HUES48 (cell line): Measurements from ENCODE around the gene MEF2C.

Source experiments
- H3K27ac ChIP-seq: one replicate; pipeline ENCODE4 v1.7.0; 2013; ENCODE audit warnings: low read depth, low read length, inconsistent platforms
- H3K27me3 ChIP-seq: 2 replicates; pipeline ENCODE4 v1.6.1; 2013; ENCODE audit warnings: mild to moderate bottlenecking, low read length; ENCODE audit not compliant: control insufficient read depth, insufficient read depth
- H3K36me3 ChIP-seq: 2 replicates; pipeline ENCODE4 v1.6.1; 2013; ENCODE audit warnings: low read length; ENCODE audit not compliant: control insufficient read depth, insufficient read depth
- H3K4me1 ChIP-seq: 2 replicates; pipeline ENCODE4 v1.6.1; 2013; ENCODE audit warnings: mild to moderate bottlenecking, low read length; ENCODE audit not compliant: control insufficient read depth, insufficient read depth
- H3K4me3 ChIP-seq: 2 replicates; pipeline ENCODE4 v1.5.1; 2013; ENCODE audit warnings: mild to moderate bottlenecking, low read depth, low read length
- H3K9ac ChIP-seq: 2 replicates; pipeline ENCODE4 v1.6.1; 2013; ENCODE audit warnings: mild to moderate bottlenecking, low read depth, low read length, moderate library complexity
- H3K9me3 ChIP-seq: 2 replicates; pipeline ENCODE4 v1.6.1; 2013; ENCODE audit warnings: low read length; ENCODE audit not compliant: control insufficient read depth, insufficient read depth

Gene MEF2C

DNA sequence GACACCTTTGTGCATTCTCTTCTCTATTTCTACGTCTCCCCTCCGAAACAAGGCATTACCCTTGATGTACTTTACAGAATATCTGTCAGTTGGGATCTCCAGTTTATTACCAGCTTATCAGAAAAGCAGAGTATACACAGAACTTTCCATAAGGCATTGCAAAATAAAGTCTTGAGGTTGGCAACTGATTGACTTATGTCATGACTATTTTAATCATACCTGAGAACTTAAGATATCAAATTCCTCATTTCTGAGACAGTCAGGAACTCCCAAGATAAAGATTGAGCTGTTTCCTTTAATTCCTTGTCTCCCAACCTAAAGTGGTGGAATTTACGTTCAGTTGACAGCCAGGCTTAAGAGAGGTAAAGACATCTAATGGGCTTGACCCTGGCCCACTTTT lies 110.9 kb downstream of the MEF2C start:
- no peaks in the 10 kb centered on the region for H3K9me3 ChIP-seq
- no peak overlapping the region for H3K4me3 ChIP-seq
- H3K4me1 ChIP-seq, result no peaks in the 10 kb centered on the region
- H3K27me3 ChIP-seq, result no peaks in the 10 kb centered on the region
- no peak overlapping the region for H3K9ac ChIP-seq
- no peak overlapping the region for H3K27ac ChIP-seq
- no peaks in the 10 kb centered on the region for H3K36me3 ChIP-seq

DNA sequence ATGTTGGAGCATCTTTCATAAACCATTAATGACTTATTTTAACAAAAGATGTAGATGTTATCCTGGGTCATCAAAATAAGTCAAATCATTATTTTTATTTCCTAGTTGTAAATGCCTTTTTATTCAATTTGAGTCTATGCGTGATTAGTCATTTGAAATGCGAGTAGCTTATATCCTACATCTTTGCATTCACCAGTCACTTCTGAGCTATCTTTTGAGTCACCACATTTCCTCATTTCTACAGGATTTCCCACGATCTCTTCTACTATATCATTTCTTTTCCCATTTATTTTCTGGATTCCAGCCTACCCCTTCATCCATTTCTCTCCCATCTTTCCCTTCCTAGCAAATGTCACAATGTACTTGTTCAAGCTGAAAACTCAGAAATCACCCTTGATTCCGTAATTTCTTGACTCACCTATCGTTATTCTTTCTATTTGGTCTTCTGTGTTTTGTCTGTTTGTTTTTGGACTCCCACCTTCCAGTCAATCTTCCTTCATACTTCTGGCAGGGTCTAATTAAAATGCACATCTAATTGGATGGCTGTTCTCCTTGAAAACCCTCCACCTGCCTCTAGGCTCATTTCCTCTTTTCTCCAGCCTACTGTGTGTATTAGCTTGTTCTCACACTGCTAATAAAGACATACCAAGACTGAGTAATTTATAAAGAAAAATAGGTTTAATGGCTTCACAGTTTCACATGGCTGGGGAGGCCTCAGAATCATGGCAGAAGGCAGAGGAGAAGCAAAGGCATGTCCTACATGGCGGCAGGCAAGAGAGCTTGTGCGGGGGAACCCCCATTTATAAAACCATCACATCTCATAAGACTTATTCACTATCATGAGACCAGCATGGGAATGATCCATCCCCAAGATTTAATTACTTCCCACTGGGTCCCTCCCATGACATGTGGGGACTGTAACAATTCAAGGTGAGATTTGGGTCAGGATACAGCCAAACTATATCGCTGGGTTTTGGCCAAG lies 112.4 kb downstream of the MEF2C start:
- H3K27me3 ChIP-seq, result no peaks in the 10 kb centered on the region
- no peaks in the 10 kb centered on the region for H3K4me1 ChIP-seq
- no peaks in the 10 kb centered on the region for H3K9me3 ChIP-seq
- H3K9ac ChIP-seq, result no peak overlapping the region
- H3K36me3 ChIP-seq, result no peaks in the 10 kb centered on the region
- H3K4me3 ChIP-seq, result no peak overlapping the region
- no peak overlapping the region for H3K27ac ChIP-seq

DNA sequence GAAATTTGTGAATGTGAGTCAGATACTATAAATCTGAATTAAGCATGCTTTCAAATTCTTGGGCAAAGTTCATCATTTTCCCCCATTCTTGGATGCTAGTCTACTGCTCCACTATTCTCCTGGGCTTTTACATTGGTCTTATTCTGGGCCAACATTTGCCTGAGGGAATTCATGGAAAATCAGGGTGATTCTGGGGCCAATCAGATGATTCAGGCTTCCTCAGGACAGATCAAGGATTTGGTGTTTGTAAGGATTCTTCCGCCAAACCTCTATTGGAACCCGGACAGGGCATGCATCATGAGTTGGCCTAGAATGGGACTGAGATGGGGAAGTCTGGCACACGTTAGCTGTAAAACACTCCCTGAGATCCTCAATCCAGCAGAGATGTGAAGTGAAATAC lies 113.8 kb downstream of the MEF2C start:
- no peaks in the 10 kb centered on the region for H3K4me1 ChIP-seq
- H3K36me3 ChIP-seq, result no peaks in the 10 kb centered on the region
- H3K4me3 ChIP-seq, result no peak overlapping the region
- no peaks in the 10 kb centered on the region for H3K27me3 ChIP-seq
- no peaks in the 10 kb centered on the region for H3K9me3 ChIP-seq
- H3K27ac ChIP-seq, result no peak overlapping the region
- no peak overlapping the region for H3K9ac ChIP-seq

DNA sequence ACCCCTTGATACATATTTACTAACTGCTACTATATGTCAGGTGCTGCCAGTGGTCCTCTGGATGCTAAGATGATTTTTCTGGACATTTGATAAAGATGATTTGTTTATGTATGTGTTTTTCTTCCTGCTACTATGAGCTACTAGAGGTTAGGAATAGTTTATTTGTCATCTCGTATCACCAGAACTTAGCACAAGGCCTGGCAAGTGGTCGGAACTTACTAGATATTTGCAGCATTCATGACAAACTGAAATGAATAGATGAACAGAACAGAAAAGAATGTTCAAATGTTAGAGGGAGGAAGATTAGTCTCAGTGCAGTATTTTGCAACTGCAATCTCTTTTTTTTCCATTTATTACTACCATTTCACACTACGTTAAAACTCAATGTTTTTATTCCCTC lies 114.6 kb downstream of the MEF2C start:
- Histone ChIP-seq H3K27me3 (no peaks in the 10 kb centered on the region), H3K27ac (no peak overlapping the region), H3K4me3 (no peak overlapping the region), H3K9ac (no peak overlapping the region), H3K9me3 (no peaks in the 10 kb centered on the region), H3K36me3 (no peaks in the 10 kb centered on the region), H3K4me1 (no peaks in the 10 kb centered on the region)

DNA sequence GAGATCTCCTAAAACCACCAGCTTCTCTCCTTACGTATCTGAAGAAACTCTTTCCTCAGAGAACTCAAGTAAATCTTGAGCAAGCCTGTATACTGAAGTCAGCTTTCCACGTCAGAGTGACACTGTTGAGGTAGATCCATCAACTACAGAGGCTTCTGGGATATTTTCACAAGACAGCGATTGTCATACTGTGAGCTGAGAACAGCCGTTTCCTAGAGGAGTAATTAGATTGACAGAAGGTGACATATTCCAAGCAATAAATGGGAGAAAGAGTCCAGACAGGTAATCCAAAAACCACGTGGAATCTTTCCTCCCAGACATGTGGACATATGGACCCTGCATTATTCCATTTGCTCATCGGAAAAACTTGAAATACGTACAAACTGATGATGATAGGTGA lies 117.2 kb downstream of the MEF2C start:
- H3K27ac ChIP-seq, result no peak overlapping the region
- H3K4me3 ChIP-seq, result no peak overlapping the region
- no peak overlapping the region for H3K9ac ChIP-seq
- no peaks in the 10 kb centered on the region for H3K36me3 ChIP-seq
- no peaks in the 10 kb centered on the region for H3K9me3 ChIP-seq
- H3K27me3 ChIP-seq, result no peaks in the 10 kb centered on the region
- no peaks in the 10 kb centered on the region for H3K4me1 ChIP-seq

DNA sequence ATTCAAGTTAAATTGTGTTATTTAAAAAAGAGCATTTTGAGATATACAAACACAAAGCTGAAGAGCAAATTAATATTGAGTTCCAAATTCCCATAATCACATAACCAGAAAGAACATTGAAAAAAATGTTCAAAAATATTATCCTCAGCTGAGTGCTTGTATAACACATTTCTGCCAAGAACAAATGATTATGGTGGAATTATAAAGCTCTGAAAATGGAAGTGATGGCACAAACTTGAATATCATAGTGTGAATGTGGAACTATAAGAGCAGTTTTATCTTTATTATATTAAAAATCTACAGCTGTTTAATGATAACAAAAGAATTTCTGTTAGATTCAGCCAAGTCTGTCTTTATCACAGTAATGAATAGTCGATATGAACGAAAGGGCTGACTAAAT lies 117.8 kb downstream of the MEF2C start:
- Histone ChIP-seq H3K9me3 (no peaks in the 10 kb centered on the region), H3K9ac (no peak overlapping the region), H3K27me3 (no peaks in the 10 kb centered on the region), H3K27ac (no peak overlapping the region), H3K36me3 (no peaks in the 10 kb centered on the region), H3K4me1 (no peaks in the 10 kb centered on the region), H3K4me3 (no peak overlapping the region)

DNA sequence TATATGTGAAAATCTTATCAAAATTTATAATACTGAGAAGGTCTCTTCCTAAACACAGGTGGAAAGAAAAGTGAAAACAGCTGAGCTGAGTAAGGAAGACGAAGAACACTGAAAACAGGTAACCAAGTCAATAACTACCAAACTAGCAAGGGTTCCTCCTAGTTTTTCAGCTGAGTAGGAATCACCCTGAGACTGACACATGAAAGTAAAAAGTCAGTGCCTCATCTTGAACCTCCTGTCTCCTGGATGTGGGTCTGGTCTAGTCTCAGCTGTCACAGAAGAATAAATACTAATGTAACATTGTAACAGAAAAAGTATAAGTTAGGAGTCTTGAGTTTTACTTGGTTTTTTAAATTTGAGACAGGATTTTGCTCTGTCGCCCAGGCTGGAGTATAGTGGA lies 121.0 kb downstream of the MEF2C start:
- H3K27me3 ChIP-seq, result no peaks in the 10 kb centered on the region
- no peak overlapping the region for H3K4me3 ChIP-seq
- H3K36me3 ChIP-seq, result no peaks in the 10 kb centered on the region
- no peak overlapping the region for H3K9ac ChIP-seq
- peaks cover 4% of the 10 kb centered on the region; the same call in 1 of the 2 replicates for H3K4me1 ChIP-seq
- no peak overlapping the region for H3K27ac ChIP-seq
- no peaks in the 10 kb centered on the region for H3K9me3 ChIP-seq

DNA sequence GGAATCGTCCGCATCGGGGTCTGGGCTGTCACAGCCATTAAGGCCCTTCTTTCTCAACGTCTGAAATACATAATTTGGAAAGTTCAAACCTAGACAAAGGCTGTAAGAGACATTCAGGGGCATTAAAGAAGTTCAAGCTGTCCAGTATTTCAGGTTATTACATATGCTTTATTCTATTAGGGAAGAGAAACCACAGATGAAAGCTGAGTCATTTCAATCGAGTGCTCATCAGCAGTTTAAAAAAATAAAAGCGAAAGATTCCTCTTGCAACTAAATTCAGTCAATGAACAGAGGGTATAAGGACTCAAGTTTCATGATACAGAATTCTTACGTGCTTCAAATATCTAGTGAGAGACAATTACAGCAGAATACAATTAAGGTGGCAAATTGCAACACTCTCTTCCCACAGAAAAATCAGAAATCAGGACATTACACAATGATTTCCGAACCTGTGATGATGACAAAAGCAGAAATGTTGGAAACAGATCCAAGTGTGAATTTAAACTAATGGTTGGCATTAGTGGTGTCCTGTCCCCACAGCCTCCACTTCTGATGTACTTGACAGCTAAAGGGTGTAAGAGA lies 121.6 kb downstream of the MEF2C start:
- H3K4me3 ChIP-seq, result no peak overlapping the region

DNA sequence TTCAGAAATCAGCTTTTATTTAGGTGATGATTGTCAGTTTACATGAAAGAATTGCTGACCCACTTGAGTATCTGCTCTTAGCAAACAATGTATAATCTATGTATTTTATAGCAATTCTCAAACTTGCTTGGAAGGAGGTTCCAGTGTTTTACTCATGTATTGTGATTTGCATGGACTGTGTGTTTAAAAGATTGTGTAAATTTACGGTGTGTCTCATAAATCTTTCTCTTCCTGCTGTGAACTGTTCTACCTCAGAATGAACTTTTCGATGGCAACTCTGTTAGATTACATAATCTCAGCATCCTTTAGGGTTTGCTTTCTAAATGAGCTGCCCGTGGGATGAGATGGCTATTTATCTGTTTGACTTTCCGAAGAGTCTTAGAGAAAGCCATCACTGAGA lies 122.5 kb downstream of the MEF2C start:
- no peak overlapping the region for H3K4me3 ChIP-seq
- no peaks in the 10 kb centered on the region for H3K9me3 ChIP-seq
- no peaks in the 10 kb centered on the region for H3K36me3 ChIP-seq
- H3K27me3 ChIP-seq, result no peaks in the 10 kb centered on the region
- no peak overlapping the region for H3K9ac ChIP-seq
- peaks cover 4% of the 10 kb centered on the region; the same call in 1 of the 2 replicates for H3K4me1 ChIP-seq
- H3K27ac ChIP-seq, result no peak overlapping the region

More for the DNA sequence above, 121.6 kb downstream of the MEF2C start:
- no peaks in the 10 kb centered on the region for H3K27me3 ChIP-seq
- no peak overlapping the region for H3K9ac ChIP-seq
- H3K36me3 ChIP-seq, result no peaks in the 10 kb centered on the region
- H3K27ac ChIP-seq, result no peak overlapping the region
- H3K9me3 ChIP-seq, result no peaks in the 10 kb centered on the region
- H3K4me1 ChIP-seq, result peaks cover 4% of the 10 kb centered on the region; the same call in 1 of the 2 replicates

DNA sequence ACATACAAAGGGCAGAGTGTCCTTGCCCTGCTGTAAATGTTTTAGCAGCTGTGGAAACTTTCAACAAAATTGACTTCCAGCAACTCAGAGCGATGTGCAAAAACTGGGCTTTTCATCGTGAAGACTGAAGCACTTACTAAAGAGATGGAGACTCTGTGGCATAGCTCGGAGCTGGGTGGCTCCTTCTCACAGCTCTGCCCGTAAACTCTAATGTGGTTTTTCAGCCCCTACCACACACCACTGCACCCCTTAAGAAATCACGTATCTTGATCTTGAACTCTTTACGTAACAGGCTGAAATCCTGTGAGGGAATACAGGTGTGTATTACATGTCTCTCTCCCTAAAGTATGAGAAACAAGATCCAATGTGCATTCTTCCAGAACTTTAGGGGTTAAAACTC lies 124.4 kb downstream of the MEF2C start:
- no peak overlapping the region for H3K27ac ChIP-seq
- H3K9ac ChIP-seq, result no peak overlapping the region
- no peaks in the 10 kb centered on the region for H3K9me3 ChIP-seq
- H3K36me3 ChIP-seq, result no peaks in the 10 kb centered on the region
- peaks cover 4% of the 10 kb centered on the region; the same call in 1 of the 2 replicates for H3K4me1 ChIP-seq
- no peaks in the 10 kb centered on the region for H3K27me3 ChIP-seq
- H3K4me3 ChIP-seq, result no peak overlapping the region

DNA sequence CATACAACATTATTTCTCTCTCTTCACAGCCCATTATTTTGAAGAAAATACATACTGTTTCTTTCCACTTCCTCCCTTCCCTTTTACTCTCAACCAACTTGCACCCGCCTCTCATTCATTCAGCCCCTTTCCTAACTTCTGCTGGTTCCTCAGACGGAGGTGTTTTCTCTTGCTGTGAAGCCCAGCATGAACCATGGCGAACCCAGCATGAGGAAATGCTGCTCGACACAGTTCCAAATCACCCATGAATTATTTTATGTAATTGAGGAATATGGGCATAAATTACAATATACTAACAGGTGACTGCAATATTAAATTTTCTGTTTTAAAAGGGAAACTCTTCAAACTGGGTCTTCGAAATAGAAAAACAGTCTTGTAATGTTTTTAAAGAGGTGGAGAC lies 124.8 kb downstream of the MEF2C start:
- Histone ChIP-seq H3K4me3 (no peak overlapping the region), H3K27ac (no peak overlapping the region), H3K9me3 (no peaks in the 10 kb centered on the region), H3K9ac (no peak overlapping the region), H3K36me3 (no peaks in the 10 kb centered on the region), H3K4me1 (peaks cover 4% of the 10 kb centered on the region; the same call in 1 of the 2 replicates), H3K27me3 (no peaks in the 10 kb centered on the region)
